Measurements from ENCODE around the gene SCNN1B.

SCNN1B gene

DNA sequence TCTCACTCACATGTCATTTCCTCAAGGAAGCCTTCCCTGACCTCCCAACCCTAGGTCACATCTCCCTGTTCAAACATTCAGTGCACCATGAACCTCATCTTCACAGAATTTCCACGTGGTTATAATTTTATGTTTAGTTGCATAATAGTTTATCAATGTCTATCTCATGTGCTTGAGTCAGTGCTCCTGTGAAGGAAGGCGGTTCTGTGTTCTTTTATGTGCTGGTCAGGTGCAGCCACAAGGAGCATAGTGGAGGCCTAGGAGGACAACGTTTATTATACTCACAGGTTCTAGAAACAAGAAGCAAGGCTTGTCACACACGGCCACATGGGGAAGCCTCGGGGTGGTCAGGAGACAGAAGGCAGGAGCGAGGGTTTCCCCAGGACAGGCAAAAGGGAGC is 34.5 kb upstream of the SCNN1B start:
- Histone ChIP-seq H3K4me1 (ENCODE audit: control insufficient read depth in 1 of 2, insufficient read depth in 2 of 2, low read length in 2 of 2) (no peaks in the 10 kb centered on the region), H4K91ac (ENCODE audit: low read depth, low read length) (no peak overlapping the region), H2BK120ac (ENCODE audit: insufficient read depth, low read length, poor library complexity) (no peak overlapping the region), H2AK5ac (ENCODE audit: low read length) (no peak overlapping the region), H3K14ac (ENCODE audit: low read length) (no peak overlapping the region), H3K79me2 (ENCODE audit: control insufficient read depth, insufficient read depth, low read length, poor library complexity) (no peaks in the 10 kb centered on the region), H3K27me3 (ENCODE audit: insufficient read depth, low read length) (no peaks in the 10 kb centered on the region), H3K4ac (ENCODE audit: low read depth, low read length) (no peak overlapping the region), H3K9me3 (ENCODE audit: insufficient read depth, low read depth, low read length) (no peaks in the 10 kb centered on the region), H2AFZ (ENCODE audit: insufficient read depth, low read length, poor library complexity) (no peak overlapping the region), H3K9ac (ENCODE audit: low read length) (no peak overlapping the region), H2BK12ac (ENCODE audit: low read length) (no peak overlapping the region), H3K23ac (ENCODE audit: low read length) (no peak overlapping the region), H3K4me2 (ENCODE audit: low read length) (no peak overlapping the region), H3K4me3 (ENCODE audit: low read depth, low read length) (no peak overlapping the region), H3K36me3 (ENCODE audit: control insufficient read depth in 1 of 2, insufficient read depth in 2 of 2, low read length in 2 of 2) (no peaks in the 10 kb centered on the region), H4K12ac (ENCODE audit: low read depth, low read length) (no peak overlapping the region), H3K18ac (ENCODE audit: low read length) (no peak overlapping the region), H3K79me1 (ENCODE audit: low read length) (no peaks in the 10 kb centered on the region), H3K27ac (ENCODE audit: low read depth, low read length) (no peak overlapping the region), H2BK5ac (ENCODE audit: low read depth, low read length, poor library complexity) (no peak overlapping the region), H4K8ac (ENCODE audit: low read depth, low read length) (no peak overlapping the region)
- DNase-seq: no peak
- no CpG with 5 or more reads among the region's 6 CpGs for WGBS (ENCODE audit: extremely low coverage, insufficient coverage, insufficient read length)

DNA sequence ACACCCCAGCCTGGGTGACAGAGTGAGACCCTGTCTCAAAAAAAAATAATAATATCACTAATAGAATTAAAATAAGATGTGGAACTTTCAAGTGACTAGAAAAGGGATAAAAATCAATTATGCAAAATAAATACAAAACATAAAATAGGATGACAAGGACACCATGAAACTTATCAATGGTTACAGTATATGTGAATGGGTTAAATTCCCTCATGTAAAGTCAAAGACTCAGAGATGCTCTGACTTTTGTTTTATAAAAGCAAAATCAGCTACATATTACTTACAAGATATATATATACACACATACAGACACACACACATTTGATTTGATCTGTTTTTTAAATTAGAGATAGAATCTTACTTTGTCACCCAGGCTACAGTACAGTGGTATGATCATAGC is 33.5 kb upstream of the SCNN1B start:
- no peaks in the 10 kb centered on the region for H3K79me2 ChIP-seq (ENCODE audit: control insufficient read depth, insufficient read depth, low read length, poor library complexity)

DNA sequence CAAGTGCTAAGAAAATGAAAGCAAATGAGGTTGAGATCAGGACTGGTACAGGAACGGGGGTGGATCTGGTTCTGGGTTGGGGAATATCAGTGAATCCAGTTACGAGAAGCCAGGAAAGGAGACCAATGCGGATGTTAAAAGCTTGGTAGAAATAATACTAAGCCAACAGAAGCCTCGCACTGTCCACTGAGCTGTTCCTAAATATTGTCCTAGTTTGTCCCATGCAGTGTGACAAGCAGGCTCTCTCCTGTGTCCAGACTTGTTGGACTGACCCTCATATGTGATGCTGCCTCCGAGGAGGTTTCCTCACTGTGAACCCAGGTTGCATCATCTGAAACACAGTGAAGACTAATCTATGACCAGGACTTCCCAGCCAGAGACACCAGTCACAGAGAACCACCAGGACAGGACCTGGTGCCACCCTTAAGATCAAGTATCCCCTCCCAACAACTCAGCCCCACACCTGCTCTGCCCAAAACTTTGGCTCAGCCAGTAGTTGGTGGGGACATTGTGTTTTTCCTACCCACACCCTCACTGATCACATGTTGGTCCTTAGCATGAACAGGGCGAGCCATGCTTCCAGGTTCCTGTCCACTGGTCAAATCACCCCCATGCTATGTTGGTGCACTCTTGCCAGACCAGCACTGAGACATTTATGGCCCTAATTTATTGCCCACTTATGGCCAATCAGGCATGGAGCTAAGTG is 32.7 kb upstream of the SCNN1B start:
- no peak overlapping the region for H3K18ac ChIP-seq (ENCODE audit: low read length)
- no peak overlapping the region for H3K14ac ChIP-seq (ENCODE audit: low read length)
- H4K8ac ChIP-seq (ENCODE audit: low read depth, low read length): no peak overlapping the region
- no peaks in the 10 kb centered on the region for H3K9me3 ChIP-seq (ENCODE audit: insufficient read depth, low read depth, low read length)
- H4K12ac ChIP-seq (ENCODE audit: low read depth, low read length): no peak overlapping the region
- no peak overlapping the region for H3K4me3 ChIP-seq (ENCODE audit: low read depth, low read length)
- H3K4me1 ChIP-seq (ENCODE audit: control insufficient read depth in 1 of 2, insufficient read depth in 2 of 2, low read length in 2 of 2): no peaks in the 10 kb centered on the region
- H3K36me3 ChIP-seq (ENCODE audit: control insufficient read depth in 1 of 2, insufficient read depth in 2 of 2, low read length in 2 of 2): no peaks in the 10 kb centered on the region
- no peak overlapping the region for H2BK120ac ChIP-seq (ENCODE audit: insufficient read depth, low read length, poor library complexity)
- DNase-seq: peak in 1 of 2 donors; percentile 6
- H3K27ac ChIP-seq (ENCODE audit: low read depth, low read length): no peak overlapping the region
- no peaks in the 10 kb centered on the region for H3K27me3 ChIP-seq (ENCODE audit: insufficient read depth, low read length)
- no peak overlapping the region for H2BK5ac ChIP-seq (ENCODE audit: low read depth, low read length, poor library complexity)
- no peak overlapping the region for H2BK12ac ChIP-seq (ENCODE audit: low read length)
- no peak overlapping the region for H2AFZ ChIP-seq (ENCODE audit: insufficient read depth, low read length, poor library complexity)
- no peak overlapping the region for H3K4ac ChIP-seq (ENCODE audit: low read depth, low read length)
- no peaks in the 10 kb centered on the region for H3K79me1 ChIP-seq (ENCODE audit: low read length)
- no CpG with 5 or more reads among the region's 6 CpGs for WGBS (ENCODE audit: extremely low coverage, insufficient coverage, insufficient read length)
- no peak overlapping the region for H3K23ac ChIP-seq (ENCODE audit: low read length)
- no peak overlapping the region for H4K91ac ChIP-seq (ENCODE audit: low read depth, low read length)
- no peak overlapping the region for H3K9ac ChIP-seq (ENCODE audit: low read length)
- H2AK5ac ChIP-seq (ENCODE audit: low read length): no peak overlapping the region
- no peaks in the 10 kb centered on the region for H3K79me2 ChIP-seq (ENCODE audit: control insufficient read depth, insufficient read depth, low read length, poor library complexity)
- no peak overlapping the region for H3K4me2 ChIP-seq (ENCODE audit: low read length)

More for the DNA sequence above, 33.5 kb upstream of the SCNN1B start:
- Histone ChIP-seq H2AFZ (ENCODE audit: insufficient read depth, low read length, poor library complexity) (no peak overlapping the region), H3K36me3 (ENCODE audit: control insufficient read depth in 1 of 2, insufficient read depth in 2 of 2, low read length in 2 of 2) (no peaks in the 10 kb centered on the region), H3K79me1 (ENCODE audit: low read length) (no peaks in the 10 kb centered on the region), H3K18ac (ENCODE audit: low read length) (no peak overlapping the region), H2BK5ac (ENCODE audit: low read depth, low read length, poor library complexity) (no peak overlapping the region), H3K27ac (ENCODE audit: low read depth, low read length) (no peak overlapping the region), H2AK5ac (ENCODE audit: low read length) (no peak overlapping the region), H3K23ac (ENCODE audit: low read length) (no peak overlapping the region), H3K9ac (ENCODE audit: low read length) (no peak overlapping the region), H4K8ac (ENCODE audit: low read depth, low read length) (no peak overlapping the region), H4K91ac (ENCODE audit: low read depth, low read length) (no peak overlapping the region), H3K4ac (ENCODE audit: low read depth, low read length) (no peak overlapping the region), H4K12ac (ENCODE audit: low read depth, low read length) (no peak overlapping the region), H3K4me2 (ENCODE audit: low read length) (no peak overlapping the region), H3K14ac (ENCODE audit: low read length) (no peak overlapping the region), H2BK120ac (ENCODE audit: insufficient read depth, low read length, poor library complexity) (no peak overlapping the region), H3K27me3 (ENCODE audit: insufficient read depth, low read length) (no peaks in the 10 kb centered on the region), H2BK12ac (ENCODE audit: low read length) (no peak overlapping the region), H3K4me1 (ENCODE audit: control insufficient read depth in 1 of 2, insufficient read depth in 2 of 2, low read length in 2 of 2) (no peaks in the 10 kb centered on the region), H3K9me3 (ENCODE audit: insufficient read depth, low read depth, low read length) (no peaks in the 10 kb centered on the region), H3K4me3 (ENCODE audit: low read depth, low read length) (no peak overlapping the region)
- DNase-seq: no peak

DNA sequence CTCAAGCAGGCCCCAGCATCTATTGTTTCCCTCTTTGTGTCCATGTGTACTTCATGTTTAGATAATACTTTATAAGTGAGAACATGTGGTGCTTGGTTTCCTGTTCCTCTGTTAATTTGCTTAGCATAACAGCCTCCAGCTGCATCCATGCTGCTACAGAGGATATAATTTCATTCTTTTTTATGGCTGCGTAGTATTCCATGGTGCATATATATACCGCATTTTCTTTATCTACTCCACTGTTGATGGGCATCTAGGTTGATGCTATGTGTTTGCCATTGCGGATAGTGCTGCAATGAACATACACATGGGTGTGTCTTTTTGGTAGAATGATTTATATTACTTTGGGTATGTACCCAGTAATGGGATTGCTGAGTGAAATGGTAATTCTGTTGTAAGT is 31.4 kb upstream of the SCNN1B start:
- H3K4me2 ChIP-seq (ENCODE audit: low read length): no peak overlapping the region
- no peak overlapping the region for H2AFZ ChIP-seq (ENCODE audit: insufficient read depth, low read length, poor library complexity)
- H3K27ac ChIP-seq (ENCODE audit: low read depth, low read length): no peak overlapping the region
- no peak overlapping the region for H3K14ac ChIP-seq (ENCODE audit: low read length)
- H4K8ac ChIP-seq (ENCODE audit: low read depth, low read length): no peak overlapping the region
- no peak overlapping the region for H2AK5ac ChIP-seq (ENCODE audit: low read length)
- H3K27me3 ChIP-seq (ENCODE audit: insufficient read depth, low read length): no peaks in the 10 kb centered on the region
- no peaks in the 10 kb centered on the region for H3K4me1 ChIP-seq (ENCODE audit: control insufficient read depth in 1 of 2, insufficient read depth in 2 of 2, low read length in 2 of 2)
- no peak overlapping the region for H3K4me3 ChIP-seq (ENCODE audit: low read depth, low read length)
- H3K79me2 ChIP-seq (ENCODE audit: control insufficient read depth, insufficient read depth, low read length, poor library complexity): no peaks in the 10 kb centered on the region
- H4K91ac ChIP-seq (ENCODE audit: low read depth, low read length): no peak overlapping the region
- no peaks in the 10 kb centered on the region for H3K9me3 ChIP-seq (ENCODE audit: insufficient read depth, low read depth, low read length)
- no peak overlapping the region for H2BK120ac ChIP-seq (ENCODE audit: insufficient read depth, low read length, poor library complexity)
- no peak overlapping the region for H3K4ac ChIP-seq (ENCODE audit: low read depth, low read length)
- H2BK5ac ChIP-seq (ENCODE audit: low read depth, low read length, poor library complexity): no peak overlapping the region
- no peak overlapping the region for H3K18ac ChIP-seq (ENCODE audit: low read length)
- H4K12ac ChIP-seq (ENCODE audit: low read depth, low read length): no peak overlapping the region
- H3K23ac ChIP-seq (ENCODE audit: low read length): no peak overlapping the region
- H3K9ac ChIP-seq (ENCODE audit: low read length): no peak overlapping the region
- no peaks in the 10 kb centered on the region for H3K36me3 ChIP-seq (ENCODE audit: control insufficient read depth in 1 of 2, insufficient read depth in 2 of 2, low read length in 2 of 2)
- no peak overlapping the region for H2BK12ac ChIP-seq (ENCODE audit: low read length)
- H3K79me1 ChIP-seq (ENCODE audit: low read length): no peaks in the 10 kb centered on the region
- WGBS (ENCODE audit: extremely low coverage, insufficient coverage, insufficient read length): no CpG with 5 or more reads among the region's 3 CpGs
- no peak for DNase-seq
